GM18909 (cell line): ENCODE results near the gene OR10AG1.

Experiments
- ATAC-seq: cut with Tn5 transposase; IDR thresholded peaks from one replicate; pipeline ENCODE4 v1.9.1; 2021; ENCODE audit warnings: mild to moderate bottlenecking; ENCODE audit not compliant: unreplicated experiment, poor library complexity

OR10AG1 gene, protein sequence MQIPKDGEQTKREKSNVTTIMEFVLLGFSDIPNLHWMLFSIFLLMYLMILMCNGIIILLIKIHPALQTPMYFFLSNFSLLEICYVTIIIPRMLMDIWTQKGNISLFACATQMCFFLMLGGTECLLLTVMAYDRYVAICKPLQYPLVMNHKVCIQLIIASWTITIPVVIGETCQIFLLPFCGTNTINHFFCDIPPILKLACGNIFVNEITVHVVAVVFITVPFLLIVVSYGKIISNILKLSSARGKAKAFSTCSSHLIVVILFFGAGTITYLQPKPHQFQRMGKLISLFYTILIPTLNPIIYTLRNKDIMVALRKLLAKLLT

DNA sequence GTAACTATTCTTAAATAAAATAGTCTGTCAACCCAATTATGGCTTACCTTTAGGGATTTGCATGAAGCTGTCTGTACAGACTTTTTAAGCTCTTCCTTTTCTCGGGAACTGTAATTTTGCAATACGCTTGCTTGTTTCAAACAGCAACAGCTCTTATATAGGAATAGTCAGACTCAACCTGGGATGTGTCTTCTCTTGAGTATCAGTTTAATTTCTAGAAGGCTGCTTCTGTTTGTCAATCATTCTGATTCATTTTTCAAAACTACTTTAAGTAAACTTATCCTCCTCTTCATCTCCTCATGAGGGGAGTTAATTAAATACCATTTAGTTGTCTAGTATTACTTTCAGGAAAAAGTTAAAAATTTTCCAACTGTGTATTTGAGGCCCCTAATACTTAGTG is at the start of gene OR10AG1:
Gene OR10AG1 (minus strand): TSS at position 101 of the 400 bp plus-strand sequence. CDS start 38 bp downstream, at position 63.
- ATAC-seq: no peak

DNA sequence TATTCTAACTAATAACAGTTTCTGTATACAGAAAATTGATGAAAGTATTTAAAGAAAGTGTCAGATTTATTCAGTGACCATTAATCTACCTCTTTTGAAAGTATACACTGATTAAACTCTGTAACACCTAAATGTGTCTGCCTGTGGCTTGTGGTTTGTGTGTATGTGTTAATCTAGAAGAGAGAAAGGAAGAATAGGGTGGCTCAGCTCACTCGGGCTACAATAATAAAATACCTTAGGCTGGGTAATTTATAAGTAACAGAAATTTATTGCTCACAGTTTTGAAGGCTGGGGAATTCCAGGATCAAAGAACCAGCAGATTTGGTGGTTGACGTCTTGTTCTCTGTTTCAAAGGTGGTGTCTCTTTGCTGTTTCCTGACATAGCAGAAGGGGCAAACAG is 44.1 kb upstream of the OR10AG1 start:
- ATAC-seq: no peak

DNA sequence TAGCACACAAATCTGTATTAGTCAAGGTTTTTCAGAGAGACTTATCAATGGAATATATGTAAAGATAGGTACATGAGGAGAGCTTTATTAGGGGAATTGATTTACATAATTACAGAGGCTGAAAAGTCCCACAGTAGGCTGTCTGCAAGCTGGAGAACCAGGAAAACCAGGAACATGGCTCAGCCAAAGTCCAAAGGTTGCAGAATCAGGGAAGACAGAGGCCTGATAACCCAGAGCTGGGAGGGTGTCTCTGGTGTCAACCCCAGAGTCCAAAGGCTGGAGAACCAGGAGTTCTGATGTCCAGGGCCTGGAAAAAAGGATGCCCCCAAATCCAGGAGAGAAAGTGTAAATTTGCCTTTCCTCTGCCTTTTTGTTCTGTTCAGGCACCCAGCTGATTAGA is 41.0 kb upstream of the OR10AG1 start:
- ATAC-seq: no peak

DNA sequence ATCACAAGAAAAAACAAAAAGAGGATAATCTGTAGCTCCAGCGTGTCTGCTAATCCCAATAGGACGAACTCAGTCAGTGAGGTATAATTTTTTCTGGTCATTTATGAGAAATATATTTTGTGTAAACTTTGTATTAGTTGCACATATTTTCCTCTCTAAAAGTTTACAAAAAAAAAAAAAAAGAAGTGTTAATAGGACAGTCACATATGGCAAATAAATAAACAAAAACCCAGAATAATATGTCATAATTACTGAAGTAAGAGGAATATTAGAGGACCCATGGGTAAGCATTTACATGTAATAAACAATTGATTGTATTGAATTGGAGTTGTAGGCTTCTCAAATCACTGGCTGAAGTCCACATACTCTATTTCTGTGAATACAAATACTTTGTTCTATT is 24.8 kb upstream of the OR10AG1 start, which contains the start of gene OR5F1:
Gene OR5F1 (minus strand): TSS at position 101 of the 400 bp plus-strand sequence. CDS start 0 bp downstream, at position 101.
- no peak for ATAC-seq

DNA sequence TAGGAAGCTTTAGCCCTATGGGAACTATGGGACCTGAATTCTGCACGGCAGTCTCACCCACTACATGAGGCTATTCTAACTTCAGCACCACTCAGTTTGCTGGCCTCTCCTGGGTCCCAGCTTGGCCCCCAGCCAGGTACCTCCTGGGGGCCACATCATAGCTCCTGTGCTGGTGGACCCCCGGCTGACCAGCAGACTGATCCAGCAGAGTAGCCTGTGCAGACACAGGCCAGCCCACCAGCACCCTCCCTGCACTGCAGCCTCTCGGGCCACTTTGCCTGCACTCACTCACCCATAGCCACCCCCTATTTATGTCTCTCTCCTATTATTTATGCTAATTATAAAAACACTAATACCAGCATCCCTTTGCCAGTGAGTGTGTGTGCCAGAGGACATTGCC is 1.2 kb upstream of the OR10AG1 start:
- no peak for ATAC-seq

DNA sequence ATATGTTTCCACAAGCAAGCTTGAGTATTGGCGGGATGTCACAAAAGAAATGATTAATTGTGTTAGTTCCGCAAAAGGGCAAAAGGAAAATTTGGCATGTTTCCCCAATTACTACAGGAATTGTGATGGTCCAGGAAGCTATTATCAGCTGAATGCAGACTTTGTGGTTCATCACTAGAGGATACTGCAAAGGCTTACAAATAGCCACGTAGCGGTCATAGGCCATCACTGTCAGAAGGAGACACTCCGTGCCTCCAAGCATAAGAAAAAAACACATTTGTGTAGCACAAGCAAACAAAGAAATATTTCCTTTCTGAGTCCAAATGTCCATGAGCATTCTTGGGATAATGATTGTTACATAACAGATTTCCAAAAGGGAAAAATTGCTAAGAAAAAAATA is 1.8 kb downstream of the OR10AG1 start:
- ATAC-seq: no peak

DNA sequence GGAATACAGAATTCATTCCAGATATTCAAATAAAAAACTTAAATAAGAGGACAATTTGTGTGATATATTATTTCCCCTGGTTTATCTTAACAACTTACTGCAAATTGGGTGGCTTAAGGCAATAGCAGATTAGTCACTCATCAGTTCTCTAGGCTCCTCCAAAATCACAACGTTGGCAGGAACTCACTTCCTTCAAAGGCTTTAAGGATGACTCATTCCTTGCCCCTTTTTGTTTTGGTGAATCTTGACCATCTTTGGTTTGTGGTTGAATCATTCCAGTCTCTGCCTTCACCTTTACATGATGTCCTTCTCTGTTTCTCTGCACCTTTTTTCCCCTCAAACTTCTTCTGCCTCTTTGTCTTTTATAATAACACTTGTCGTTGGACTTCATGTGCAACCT is 3.4 kb downstream of the OR10AG1 start:
- ATAC-seq: no peak

DNA sequence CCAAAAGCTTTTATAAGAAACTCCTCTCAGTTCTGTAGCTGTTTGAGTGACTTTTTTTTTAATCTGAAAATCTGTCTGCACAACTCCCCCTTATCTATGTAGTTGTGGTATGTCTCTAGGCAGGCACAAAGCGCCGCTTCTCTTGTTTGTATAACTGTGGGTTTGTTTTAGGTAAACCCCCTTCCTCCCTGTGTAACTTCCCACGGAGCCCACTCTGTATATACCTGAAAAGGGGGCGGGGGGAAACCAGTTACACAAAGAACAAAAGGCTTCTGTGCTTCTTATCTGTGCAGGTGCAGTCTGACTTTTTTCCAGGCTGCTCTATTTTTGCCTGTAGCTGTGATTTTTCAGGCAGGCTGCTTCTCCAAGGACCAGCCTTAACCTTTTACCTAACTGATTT is 13.2 kb downstream of the OR10AG1 start:
- no peak for ATAC-seq

DNA sequence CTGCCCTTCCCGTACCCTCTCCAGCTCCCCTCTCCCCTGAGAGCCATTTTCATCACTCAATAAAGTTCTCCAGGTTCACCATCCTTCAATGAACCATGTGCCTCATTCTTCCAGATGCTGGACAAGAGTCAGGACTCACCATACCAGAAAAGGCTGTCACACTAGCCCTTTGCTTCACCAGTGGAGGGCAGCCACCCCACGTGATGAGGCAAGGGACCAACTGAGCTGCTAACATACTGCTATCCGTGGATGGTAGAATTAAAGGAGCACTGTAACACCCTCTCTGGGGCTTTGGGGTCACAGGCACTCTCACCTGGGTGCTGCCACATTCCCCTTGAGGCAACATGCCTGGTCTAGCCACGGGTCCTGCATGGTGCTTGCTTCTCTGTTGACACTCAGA is 20.4 kb downstream of the OR10AG1 start:
- no peak for ATAC-seq

DNA sequence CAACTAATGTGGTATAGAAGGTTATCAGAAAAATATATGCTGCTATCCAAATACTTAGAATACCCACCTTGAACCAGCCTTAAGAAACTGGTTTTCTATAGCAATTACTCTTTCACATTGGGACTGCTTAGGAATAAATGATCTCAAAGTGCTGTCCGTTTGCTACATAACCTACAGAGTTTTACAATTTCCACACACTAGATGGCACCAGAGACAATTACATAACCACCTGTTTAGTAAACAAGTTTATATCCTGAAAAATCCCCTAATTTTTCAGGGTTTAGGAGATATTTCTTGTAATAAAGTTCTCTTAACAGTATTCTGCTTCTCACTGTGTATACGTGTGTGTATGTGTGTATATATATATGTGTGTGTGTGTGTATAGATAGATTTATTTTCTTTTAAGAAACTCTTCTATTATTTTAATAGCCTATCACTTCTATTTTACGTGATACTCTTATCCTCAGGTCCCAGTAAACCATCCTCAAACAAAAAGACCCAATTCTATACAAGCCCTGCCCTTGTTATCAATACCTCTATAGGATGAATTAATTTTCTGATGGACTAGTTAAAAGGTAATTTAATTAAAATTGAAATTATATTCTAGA is 26.9 kb downstream of the OR10AG1 start:
- no peak for ATAC-seq

DNA sequence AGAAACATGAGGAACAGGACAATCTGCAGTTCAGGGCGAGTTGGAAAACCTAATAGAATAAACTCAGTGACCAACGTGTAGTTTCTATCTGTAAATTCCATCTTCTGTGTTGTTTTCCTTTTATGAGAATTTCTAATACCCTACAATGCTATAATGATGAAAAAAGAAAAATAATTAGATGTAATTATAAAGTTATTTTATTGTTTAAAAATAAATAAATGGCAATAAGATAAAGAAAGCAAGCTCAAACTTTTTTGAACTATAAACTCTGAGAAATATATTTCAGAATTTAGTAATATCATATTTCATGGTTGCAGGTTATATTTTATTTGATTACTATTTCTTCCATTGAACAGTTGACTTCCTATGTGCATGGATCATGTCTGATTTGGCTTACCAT is 33.4 kb downstream of the OR10AG1 start, which contains the start of gene OR5I1:
Gene OR5I1 (minus strand): TSS at position 101 of the 400 bp plus-strand sequence. CDS start 0 bp downstream, at position 101.
- ATAC-seq: no peak

DNA sequence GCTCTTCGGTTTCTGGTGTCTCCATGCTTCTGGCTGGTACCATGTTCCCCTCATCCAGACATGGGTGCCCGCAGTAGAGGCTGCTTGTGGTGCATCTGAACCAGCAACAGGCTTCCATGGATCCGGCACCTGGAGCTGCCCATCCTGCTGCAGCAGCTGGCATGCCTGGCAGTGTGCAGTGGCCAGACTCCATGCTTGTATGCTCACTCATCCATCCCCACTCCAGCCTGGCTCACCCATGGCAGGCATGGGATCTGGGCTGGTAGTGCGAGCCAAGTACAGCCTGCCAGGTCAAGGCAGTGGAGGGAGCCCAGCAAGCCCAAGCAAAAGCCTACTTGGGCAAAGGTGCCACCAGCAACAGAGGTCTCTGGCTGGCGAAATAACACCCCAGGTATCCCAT is 49.2 kb downstream of the OR10AG1 start:
- ATAC-seq: no peak
